Esophagus squamous epithelium (tissue), 4 donors: ENCODE data around the gene GALR2.
A peak's percentile ranks its signal among the peaks of the same experiment; 100 is the strongest.

ENCODE experiments used
- POLR2A ChIP-seq, 4 donors: fragments of 450-650 bp; IDR thresholded peaks; one replicate each; pipeline ENCODE4 v1.6.1; 2017; ENCODE audit warnings: antibody characterized with exemption in 4 of 4, mild to moderate bottlenecking in 4 of 4, moderate library complexity in 3 of 4
- TF ChIP-seq, protein P1 (sequence below), 6 experiments: fragments of 450-650 bp in 4 of 6; fragments of 200-600 bp in 2 of 6; sonication (generic) in 2 of 6; IDR thresholded peaks; one replicate each; pipeline ENCODE4 v1.5.1; 2016 to 2019; ENCODE audit warnings: antibody characterized with exemption in 6 of 6, mild to moderate bottlenecking in 4 of 6, moderate library complexity in 4 of 6

DNA sequence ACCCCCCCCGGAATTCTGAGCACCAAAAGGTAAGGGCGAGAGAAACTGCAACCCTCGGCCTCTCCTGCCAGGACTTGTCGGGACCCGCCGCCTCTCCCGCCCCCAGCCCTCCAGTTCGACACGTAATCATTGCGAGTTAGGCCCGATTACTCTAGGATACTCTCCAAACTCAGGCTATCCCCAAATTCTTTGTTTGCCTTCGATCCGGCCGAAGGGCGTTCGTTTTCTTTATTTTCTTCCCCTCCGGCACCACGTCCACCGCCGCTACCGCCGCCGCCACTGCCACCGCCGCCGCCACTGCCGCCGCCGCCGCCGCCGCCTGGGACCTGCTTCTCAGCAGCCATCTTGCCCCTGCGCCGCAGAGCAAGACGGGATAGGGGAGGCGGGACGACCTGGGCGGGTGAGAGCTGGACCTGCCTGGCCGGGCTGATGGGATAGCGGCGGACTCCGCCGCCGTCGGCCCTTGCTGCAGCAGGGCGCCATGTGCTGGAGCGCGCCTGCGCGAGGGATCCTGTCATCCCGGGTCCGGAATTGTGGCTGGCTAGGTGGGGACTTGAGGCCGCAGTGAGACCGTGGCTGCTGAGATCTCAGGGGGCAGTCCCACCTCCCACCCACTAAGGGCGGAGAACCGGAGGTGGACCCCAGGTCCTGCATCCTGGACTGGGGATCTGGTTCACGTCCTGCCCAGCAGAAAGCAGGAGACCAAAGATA lies 2.3 kb upstream of the GALR2 start, which contains the start of gene SRP68:
- TF ChIP-seq, protein P1, sequence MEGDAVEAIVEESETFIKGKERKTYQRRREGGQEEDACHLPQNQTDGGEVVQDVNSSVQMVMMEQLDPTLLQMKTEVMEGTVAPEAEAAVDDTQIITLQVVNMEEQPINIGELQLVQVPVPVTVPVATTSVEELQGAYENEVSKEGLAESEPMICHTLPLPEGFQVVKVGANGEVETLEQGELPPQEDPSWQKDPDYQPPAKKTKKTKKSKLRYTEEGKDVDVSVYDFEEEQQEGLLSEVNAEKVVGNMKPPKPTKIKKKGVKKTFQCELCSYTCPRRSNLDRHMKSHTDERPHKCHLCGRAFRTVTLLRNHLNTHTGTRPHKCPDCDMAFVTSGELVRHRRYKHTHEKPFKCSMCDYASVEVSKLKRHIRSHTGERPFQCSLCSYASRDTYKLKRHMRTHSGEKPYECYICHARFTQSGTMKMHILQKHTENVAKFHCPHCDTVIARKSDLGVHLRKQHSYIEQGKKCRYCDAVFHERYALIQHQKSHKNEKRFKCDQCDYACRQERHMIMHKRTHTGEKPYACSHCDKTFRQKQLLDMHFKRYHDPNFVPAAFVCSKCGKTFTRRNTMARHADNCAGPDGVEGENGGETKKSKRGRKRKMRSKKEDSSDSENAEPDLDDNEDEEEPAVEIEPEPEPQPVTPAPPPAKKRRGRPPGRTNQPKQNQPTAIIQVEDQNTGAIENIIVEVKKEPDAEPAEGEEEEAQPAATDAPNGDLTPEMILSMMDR (IDR thresholded peaks at IDR 0.05) = peak in 1 of 6 experiments; percentile 18
- peak in 2 of 4 donors; percentile 54 to 75 for TF ChIP-seq POLR2A (IDR thresholded peaks at IDR 0.05)
